Epithelial cell of esophagus (primary cell): ENCODE results near the gene EGFR.

Experiments
- DNase-seq: peaks from one replicate; pipeline ENCODE4 v3.0.0; 2010; ENCODE audit warnings: low read depth
- H3K4me3 ChIP-seq: 2 replicates; pipeline ENCODE4 v1.5.1; 2011; ENCODE audit warnings: mild to moderate bottlenecking, low read length, control low read depth
- CTCF ChIP-seq: IDR thresholded peaks from 2 replicates; pipeline ENCODE4 v1.5.1; 2011; ENCODE audit warnings: low read depth, mild to moderate bottlenecking, low read length, control low read depth, inconsistent platforms; ENCODE audit not compliant: insufficient read depth; ENCODE audit errors: missing control alignments

EGFR gene

DNA sequence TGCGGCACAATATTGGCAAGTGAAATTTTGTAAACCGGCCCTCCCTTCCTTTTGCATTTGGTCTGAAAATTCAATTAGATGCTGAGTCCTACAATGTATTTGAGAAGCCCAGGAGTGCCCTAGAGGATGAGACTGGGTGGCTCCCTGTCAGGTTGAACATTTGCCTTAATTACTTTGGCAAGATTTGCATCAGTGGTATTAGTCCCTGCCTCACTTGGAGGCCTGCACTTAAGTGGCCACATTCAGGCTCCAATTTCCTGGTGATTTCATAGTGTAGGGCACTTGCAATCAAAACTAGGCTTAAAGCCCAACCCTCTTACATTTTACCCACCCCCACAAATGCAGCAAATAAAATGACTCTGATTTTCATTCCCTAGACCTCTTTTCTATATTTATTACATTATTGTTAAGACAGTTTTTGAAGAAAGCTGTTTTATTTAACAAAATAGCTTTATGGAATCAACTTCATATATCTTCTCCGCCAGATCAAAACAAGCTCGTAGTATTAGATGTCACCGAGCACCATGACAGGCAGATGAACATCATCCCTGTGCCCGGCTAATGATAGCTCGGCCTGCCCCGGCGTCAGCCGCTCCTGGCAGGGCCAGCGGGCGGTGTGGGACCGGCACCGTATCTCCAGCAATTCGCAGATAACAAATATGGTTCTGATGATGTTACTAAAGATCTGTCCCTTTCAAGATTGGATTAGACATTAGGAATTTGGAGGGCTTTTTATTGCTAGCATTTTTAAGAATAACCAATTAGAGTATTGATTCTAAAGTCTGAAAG lies 73.6 kb downstream of the EGFR start:
- no peak for TF ChIP-seq CTCF
- no peak overlapping the region for H3K4me3 ChIP-seq
- no peak for DNase-seq

GRCh38 chr7:55092975-55093373 lies 74.2 kb downstream of the EGFR start:
- no peak for DNase-seq
- TF ChIP-seq CTCF = no peak
- H3K4me3 ChIP-seq = no peak overlapping the region

DNA sequence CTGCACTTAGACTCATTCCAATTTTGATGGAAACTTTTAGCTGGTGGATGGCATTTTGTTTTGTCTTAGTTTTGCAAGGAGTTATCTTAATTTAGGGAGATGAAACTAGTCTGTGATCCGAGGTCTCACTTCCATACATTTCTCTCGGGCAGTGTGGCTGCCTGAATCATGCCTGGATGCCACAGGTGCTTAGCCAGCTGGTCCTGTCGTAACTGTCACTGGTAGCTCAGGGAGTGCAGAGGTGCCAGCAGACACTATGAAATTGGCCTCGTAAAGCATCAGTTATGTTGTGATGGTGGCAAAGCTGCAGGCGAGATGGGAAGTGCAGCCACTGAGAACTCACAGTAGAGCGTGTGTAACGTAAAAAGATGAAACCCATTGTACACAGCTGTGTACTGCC lies 74.9 kb downstream of the EGFR start:
- no peak for TF ChIP-seq CTCF
- no peak for DNase-seq

GRCh38 chr7:55094092-55094690 lies 75.4 kb downstream of the EGFR start:
- no peak overlapping the region for H3K4me3 ChIP-seq
- TF ChIP-seq CTCF = no peak
- DNase-seq = no peak

More for the DNA sequence above, 74.9 kb downstream of the EGFR start:
- H3K4me3 ChIP-seq = no peak overlapping the region

- DNase-seq = no peak
- no peak for TF ChIP-seq CTCF
- no peak overlapping the region for H3K4me3 ChIP-seq
Observed at GRCh38 chr7:55095672-55096071, 76.9 kb downstream of the EGFR start.

DNA sequence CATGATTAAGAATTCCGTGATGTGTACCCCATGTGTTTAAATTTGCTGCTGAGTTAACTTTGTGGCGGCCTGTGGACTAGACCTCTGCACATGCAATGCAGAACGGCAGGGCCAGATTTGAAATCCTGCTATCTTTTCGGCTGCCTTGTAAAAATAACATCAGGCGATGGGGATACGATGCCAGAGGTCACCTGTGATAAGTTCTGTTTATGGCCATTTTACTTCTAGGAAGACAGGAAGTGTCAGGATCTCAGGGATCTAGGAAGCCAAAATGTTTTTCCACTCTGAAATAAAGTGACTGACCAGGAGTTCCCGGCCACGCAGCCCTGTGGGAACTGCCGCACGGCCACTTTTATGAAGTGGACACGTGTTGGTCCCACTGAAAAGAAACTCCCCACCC lies 77.5 kb downstream of the EGFR start:
- H3K4me3 ChIP-seq = no peak overlapping the region
- no peak for DNase-seq
- TF ChIP-seq CTCF = no peak
